Measurements from ENCODE around the gene GPX4.

Gene GPX4

GRCh38 chr19:1068009-1069001 is 35.5 kb upstream of the GPX4 start:
- DNase-seq, result peak; percentile 55

- DNase-seq, result peak; percentile 60
Observed at GRCh38 chr19:1069009-1069779, 34.6 kb upstream of the GPX4 start.

- DNase-seq, result no peak
Observed at GRCh38 chr19:1070576-1070930, 33.2 kb upstream of the GPX4 start.

GRCh38 chr19:1070931-1071791 is 32.6 kb upstream of the GPX4 start:
- DNase-seq, result no peak

GRCh38 chr19:1072371-1073015 is 31.3 kb upstream of the GPX4 start:
- DNase-seq, result no peak

GRCh38 chr19:1073063-1073955 is 30.5 kb upstream of the GPX4 start:
- DNase-seq, result no peak

GRCh38 chr19:1073956-1074517 is 29.8 kb upstream of the GPX4 start:
- no peak for DNase-seq

GRCh38 chr19:1074544-1075283 is 29.1 kb upstream of the GPX4 start:
- peak; percentile 80 for DNase-seq

GRCh38 chr19:1076046-1076386 is 27.8 kb upstream of the GPX4 start:
- no peak for DNase-seq

GRCh38 chr19:1076951-1077350 is 26.8 kb upstream of the GPX4 start:
- DNase-seq, result peak; percentile 94

GRCh38 chr19:1079566-1080111 is 24.2 kb upstream of the GPX4 start:
- DNase-seq, result peak; percentile 78

- DNase-seq, result no peak
Observed at GRCh38 chr19:1080360-1081161, 23.2 kb upstream of the GPX4 start.

- no peak for DNase-seq
Observed at GRCh38 chr19:1081301-1082164, 22.3 kb upstream of the GPX4 start.

- DNase-seq, result peak; percentile 72
Observed at GRCh38 chr19:1082165-1082927, 21.4 kb upstream of the GPX4 start.

- DNase-seq, result no peak
Observed at GRCh38 chr19:1082928-1083816, 20.6 kb upstream of the GPX4 start.

All from stimulated activated CD4-positive, alpha-beta T cell treated with anti-CD3 and anti-CD28 coated beads, Interleukin-4, amount 100 ng/mL, for 24 hours (primary cell).